Left ventricle myocardium inferior (tissue), 1 donor: ENCODE measurements around the gene MB21D2. TPM values are rescaled to one million over a fixed set of nuclear protein-coding genes. Genes with fewer than 3 reads are reported as not detected.

Source experiments
- DNase-seq: peaks from one replicate; pipeline ENCODE4 v3.0.0-alpha.2; 2020
- H3K27ac ChIP-seq: fragments of 200-600 bp; replicated peaks from 2 replicates; pipeline ENCODE4 v1.8.0; 2021
- H3K27me3 ChIP-seq: fragments of 200-600 bp; 2 replicates; pipeline ENCODE4 v1.8.0; 2021; ENCODE audit warnings: low read depth
- H3K36me3 ChIP-seq: fragments of 200-600 bp; 2 replicates; pipeline ENCODE4 v1.8.0; 2021
- H3K4me1 ChIP-seq: fragments of 200-600 bp; 2 replicates; pipeline ENCODE4 v1.8.0; 2021
- H3K4me3 ChIP-seq: fragments of 200-600 bp; 2 replicates; pipeline ENCODE4 v1.8.0; 2021; ENCODE audit warnings: mild to moderate bottlenecking, moderate library complexity
- H3K9me3 ChIP-seq: fragments of 200-600 bp; replicated peaks from 2 replicates; pipeline ENCODE4 v1.8.0; 2021
- CTCF ChIP-seq: fragments of 200-600 bp; IDR thresholded peaks from 2 replicates; pipeline ENCODE4 v1.8.0; 2021; ENCODE audit warnings: antibody characterized with exemption, mild to moderate bottlenecking, borderline replicate concordance
- intact Hi-C: fragments of 100-400 bp; cut with micrococcal nuclease; formaldehyde crosslinking; loops from one replicate; pipeline ENCODE4 v1.11.0; 2022
- total RNA-seq: library from RNA; stranded (reverse); fragmentation: NEBNext Ultra II Directional; extraction: Animal tissue kit (Norgen Biotek cat#: 25700); gene quantifications from one replicate; pipeline ENCODE4 v1.2.1, GENCODE V29; 2021
- donor health status: DM: no; HTN: yes; CAD: no; lungs with severe emphysema.

Gene MB21D2
- total RNA-seq, 1 donor from 2014 or later, result 1.8 TPM

- Histone ChIP-seq H3K36me3 (no peaks in the 10 kb centered on the region), H3K27me3 (no peaks in the 10 kb centered on the region), H3K9me3 (no peaks in the 10 kb centered on the region), H3K4me1 (peaks cover 19% of the 10 kb centered on the region), H3K27ac (no peak overlapping the region), H3K4me3 (no peak overlapping the region)
- intact Hi-C loops, result no loop called here
- no peak for TF ChIP-seq CTCF
- DNase-seq, result no peak
Observed at GRCh38 chr3:192953926-192954325, 36.3 kb upstream of the MB21D2 start.

DNA sequence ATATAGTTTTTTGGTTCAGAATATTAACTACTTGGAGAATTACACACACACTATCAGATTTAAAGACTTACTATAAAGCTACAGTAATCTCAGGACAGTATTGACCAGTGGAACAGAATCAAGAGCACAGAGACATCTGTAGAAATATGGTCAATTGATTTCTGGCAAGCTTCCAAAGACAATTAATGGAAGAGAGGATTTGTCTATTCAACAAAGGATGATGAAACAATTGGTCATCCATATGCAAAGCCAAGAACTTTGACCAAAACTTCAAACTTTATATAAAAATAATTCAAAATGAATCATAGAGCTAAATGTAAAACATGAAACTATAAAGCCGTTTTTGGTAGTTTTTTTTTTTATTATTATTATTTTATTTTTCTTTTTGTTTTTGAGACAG is 29.8 kb upstream of the MB21D2 start:
- Histone ChIP-seq H3K27me3 (no peaks in the 10 kb centered on the region), H3K4me3 (no peak overlapping the region), H3K27ac (no peak overlapping the region), H3K36me3 (no peaks in the 10 kb centered on the region), H3K9me3 (no peaks in the 10 kb centered on the region), H3K4me1 (peaks cover 4% of the 10 kb centered on the region)
- DNase-seq, result no peak
- no peak for TF ChIP-seq CTCF
- intact Hi-C loops, result no loop called here

GRCh38 chr3:192943393-192943792 is 25.7 kb upstream of the MB21D2 start:
- Histone ChIP-seq H3K4me1 (peaks cover 4% of the 10 kb centered on the region), H3K9me3 (no peaks in the 10 kb centered on the region), H3K4me3 (no peak overlapping the region), H3K27ac (peak overlapping the region; percentile 68), H3K36me3 (no peaks in the 10 kb centered on the region), H3K27me3 (no peaks in the 10 kb centered on the region)
- intact Hi-C loops, result no loop called here
- no peak for TF ChIP-seq CTCF
- DNase-seq, result no peak

DNA sequence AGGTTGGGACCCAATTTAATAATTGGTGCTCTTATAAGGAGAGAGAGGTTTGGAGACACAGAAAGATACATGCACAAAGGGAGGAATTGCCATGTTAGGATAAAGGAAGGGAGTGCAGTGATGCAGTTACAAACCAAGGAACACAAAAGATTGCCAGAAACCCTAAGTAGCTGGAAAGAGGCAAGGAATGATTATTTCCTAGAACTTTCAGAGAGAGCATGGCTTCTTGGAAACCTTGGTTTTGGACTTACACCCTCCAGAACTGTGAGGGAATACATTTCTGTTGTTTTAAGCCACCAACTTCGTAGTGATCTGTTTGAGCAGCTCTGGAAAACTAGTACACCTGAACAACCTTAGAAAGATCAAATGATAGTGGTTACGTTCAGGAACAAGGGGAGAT is 25.0 kb upstream of the MB21D2 start:
- Histone ChIP-seq H3K4me1 (peaks cover 4% of the 10 kb centered on the region), H3K27me3 (no peaks in the 10 kb centered on the region), H3K27ac (peak overlapping the region; percentile 68), H3K36me3 (no peaks in the 10 kb centered on the region), H3K4me3 (no peak overlapping the region), H3K9me3 (no peaks in the 10 kb centered on the region)
- no peak for DNase-seq
- no peak for TF ChIP-seq CTCF
- intact Hi-C loops, result no loop called here

DNA sequence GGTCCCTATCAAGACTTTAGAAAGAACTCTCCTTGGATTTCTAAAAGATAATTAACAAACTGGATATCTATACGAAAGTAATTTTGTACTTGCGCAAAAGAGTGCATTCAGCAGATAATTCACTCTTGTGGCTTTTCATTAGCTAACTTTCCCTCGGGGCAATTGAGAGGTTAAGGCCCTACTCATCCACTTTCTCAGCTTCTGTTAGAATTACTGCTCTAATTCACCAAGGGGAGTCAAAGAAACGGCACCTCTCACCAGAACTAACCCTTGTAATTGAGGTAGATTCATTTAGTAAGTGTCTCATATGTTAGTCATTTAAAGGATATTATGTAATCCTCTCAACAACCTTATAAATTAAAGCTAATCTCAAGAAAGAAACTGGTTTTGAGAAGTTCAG is 22.5 kb upstream of the MB21D2 start:
- Histone ChIP-seq H3K4me3 (no peak overlapping the region), H3K9me3 (no peaks in the 10 kb centered on the region), H3K36me3 (no peaks in the 10 kb centered on the region), H3K4me1 (peaks cover 4% of the 10 kb centered on the region), H3K27ac (no peak overlapping the region), H3K27me3 (no peaks in the 10 kb centered on the region)
- no peak for DNase-seq
- no peak for TF ChIP-seq CTCF
- intact Hi-C loops, result no loop called here

GRCh38 chr3:192935441-192935840 is 17.8 kb upstream of the MB21D2 start:
- intact Hi-C loops, result no loop called here
- H3K4me1 ChIP-seq, result no peaks in the 10 kb centered on the region
- TF ChIP-seq CTCF, result no peak
- no peaks in the 10 kb centered on the region for H3K36me3 ChIP-seq
- H3K27me3 ChIP-seq, result no peaks in the 10 kb centered on the region
- H3K9me3 ChIP-seq, result no peaks in the 10 kb centered on the region
- DNase-seq, result no peak
- no peak overlapping the region for H3K27ac ChIP-seq
- no peak overlapping the region for H3K4me3 ChIP-seq
